HG03064 (cell line): ENCODE measurements around the gene LRRC8E.
"Not testable (repeated sequence)": the region's sequence is repeated elsewhere in the genome, so short reads cannot be mapped to it uniquely, and the experiment has no call there.

Source experiments
- ATAC-seq: cut with Tn5 transposase; IDR thresholded peaks from one replicate; pipeline ENCODE4 v1.9.1; 2021; ENCODE audit warnings: low read depth; ENCODE audit not compliant: unreplicated experiment

The LRRC8E gene

DNA sequence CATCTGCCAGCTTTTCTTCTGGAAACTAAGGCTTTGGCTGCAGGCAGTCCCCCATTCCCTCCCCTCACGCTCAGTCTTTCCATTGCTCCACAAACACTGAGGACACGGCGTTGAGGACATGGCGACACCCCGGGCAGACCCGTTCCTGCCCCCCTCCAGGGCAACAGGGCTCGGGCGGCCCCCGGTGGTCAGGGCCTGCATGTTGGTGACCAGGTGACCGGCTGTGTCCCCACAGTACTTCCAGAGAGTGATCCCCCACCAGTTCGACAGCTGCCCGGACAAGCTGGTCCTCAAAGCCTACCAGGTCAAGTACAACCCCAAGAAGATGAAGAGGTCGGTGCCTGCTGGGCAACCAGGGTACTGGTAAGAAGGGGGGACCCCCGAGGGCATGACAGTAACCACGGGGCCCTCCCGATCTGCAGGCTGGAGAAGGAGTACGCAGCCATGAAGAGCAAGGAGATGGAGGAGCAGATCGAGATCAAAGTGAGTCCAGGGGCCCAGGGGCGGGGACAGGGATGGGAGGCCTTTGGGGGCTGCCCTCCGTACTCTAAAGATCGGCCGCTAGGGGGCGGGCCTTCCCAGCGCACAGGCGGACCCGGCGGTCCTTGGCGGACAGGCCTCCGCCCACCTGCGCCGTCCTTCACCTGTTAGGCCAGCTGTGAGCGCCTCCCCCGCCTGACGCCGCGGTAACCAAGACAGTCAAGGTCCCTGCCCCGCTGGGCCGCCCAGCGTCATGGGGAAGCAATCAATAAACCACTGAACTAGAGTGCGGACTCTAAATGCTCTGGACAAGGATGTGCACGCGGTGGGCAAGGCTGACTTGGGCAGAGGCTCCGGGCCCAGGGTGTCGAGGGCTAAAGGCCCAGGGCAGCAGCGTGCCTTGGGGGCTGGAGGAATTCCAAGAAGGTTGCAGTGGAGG lies 35.2 kb upstream of the LRRC8E start:
- no peak for ATAC-seq

- no peak for ATAC-seq
Measured at GRCh38 chr19:7853770-7854128, 34.6 kb upstream of the LRRC8E start.

GRCh38 chr19:7855426-7856108 lies 32.7 kb upstream of the LRRC8E start:
- ATAC-seq: no peak

DNA sequence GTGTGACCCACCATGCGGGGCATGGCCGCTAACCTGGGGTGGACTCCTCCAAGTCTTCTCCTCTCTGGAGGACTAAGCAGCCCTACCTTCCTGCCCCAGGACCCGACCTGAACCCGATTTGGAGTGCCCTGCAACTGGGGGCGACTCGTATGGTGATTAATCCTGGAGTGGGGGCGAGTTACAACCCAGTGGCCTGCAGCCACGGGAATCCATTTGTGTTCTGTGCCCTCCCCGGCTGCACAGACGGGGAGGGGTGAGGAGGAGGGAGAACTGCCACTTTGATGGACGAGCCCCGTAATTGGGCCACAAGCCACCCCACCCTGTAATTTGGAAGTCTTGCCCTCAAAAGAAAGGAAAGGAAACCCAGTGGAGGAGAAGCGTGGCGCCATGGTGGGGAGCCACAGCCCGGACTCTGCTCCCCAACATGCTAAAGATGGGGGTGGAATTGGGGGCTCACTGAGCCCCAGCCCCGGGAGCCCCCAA lies 32.2 kb upstream of the LRRC8E start:
- ATAC-seq: no peak

DNA sequence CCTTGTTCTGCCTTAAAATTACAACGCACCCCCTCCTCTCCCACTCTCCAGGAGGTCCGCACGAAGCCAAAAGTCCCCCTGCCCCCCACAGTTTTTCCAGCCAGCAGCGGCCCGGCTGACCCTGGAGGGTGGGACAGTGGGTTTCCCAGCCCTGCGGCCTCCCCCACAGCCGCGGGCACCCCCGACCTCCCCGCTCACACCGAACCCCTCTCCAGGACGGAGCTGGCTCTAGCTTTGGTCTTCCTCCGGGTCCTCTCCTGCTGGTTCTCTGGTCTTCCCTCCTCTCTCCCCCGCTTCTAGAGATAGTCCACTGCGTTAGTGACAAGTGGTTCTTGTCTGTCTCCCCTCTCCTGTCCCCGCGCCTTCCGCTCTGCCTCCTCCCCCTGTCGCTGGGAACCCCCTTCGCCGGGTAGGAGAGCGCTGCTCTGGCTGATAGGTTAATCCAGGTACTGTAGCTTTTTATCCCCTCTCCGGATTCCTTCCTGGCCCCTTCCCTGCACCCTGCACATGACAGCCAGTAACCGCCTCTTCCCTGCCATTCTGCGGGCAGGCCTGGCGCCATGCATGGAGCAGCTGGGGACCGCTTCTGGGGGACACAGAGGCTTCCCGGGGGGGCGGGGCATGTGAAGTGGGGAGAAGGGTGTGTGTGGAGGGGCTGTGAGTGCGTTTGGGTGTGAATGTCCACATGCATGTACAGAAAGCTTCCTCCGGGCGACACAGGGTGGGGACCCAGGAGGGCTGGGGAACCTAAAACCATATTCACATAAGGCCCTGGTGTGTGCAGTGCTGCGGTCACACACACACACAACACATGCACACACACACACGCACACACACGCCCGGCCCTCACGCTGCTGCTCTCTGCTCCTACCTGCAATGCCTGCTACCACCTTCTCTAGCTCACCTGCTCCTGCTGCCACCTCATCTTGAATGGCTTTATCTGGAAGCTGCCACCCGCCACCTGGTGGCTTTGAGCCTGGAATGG lies 31.3 kb upstream of the LRRC8E start:
- no peak for ATAC-seq

- ATAC-seq: no peak
Measured at GRCh38 chr19:7857727-7858108, 30.6 kb upstream of the LRRC8E start.

DNA sequence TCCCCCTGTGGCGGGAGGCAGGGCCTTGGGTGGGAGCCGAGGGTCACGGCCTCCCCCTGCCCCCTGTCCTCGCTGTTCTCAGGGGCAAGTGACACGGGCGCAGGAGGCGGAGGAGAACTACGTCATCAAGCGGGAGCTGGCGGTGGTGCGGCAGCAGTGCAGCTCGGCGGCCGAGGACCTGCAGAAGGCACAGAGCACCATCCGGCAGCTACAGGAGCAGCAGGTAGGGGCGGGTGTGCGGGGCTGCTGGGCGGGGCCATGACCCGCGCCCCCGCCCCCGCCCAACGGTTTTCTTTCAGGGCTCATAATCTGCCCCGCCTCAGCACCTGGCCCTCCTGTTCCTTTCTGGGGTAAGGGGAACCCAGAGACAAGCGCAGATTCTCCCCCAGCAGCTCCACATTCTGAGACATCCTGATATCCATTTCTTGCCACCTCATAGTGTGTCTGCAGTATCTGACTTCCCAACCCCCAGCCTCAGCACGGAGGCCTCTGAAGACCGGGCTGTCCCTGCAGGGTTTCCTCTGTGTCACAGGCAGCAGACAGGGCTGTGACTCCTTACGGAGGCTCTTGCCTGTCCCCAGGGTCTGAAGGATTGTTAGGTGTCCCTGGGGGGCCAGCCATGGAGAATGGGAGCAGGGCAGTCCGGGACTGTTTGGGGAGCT lies 30.1 kb upstream of the LRRC8E start:
- no peak for ATAC-seq

DNA sequence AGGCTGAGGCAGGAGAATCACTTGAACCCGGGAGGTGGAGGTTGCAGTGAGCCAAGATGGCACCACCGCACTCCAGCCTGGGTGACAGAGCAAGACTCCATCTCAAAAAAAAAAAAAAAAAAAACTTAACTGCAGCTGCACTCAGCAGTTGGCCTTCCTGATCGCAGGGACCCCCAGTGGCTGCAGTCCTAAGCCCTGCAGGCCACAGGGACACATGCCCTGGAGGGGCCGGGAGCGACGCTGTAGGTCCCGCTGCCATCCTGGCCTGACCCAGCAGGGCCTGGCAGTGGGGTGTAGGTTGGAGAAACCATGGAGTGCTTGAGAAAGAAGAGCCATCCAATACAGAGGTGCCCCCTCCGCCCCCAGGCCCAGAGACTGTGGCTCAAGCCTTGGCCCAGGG lies 29.2 kb upstream of the LRRC8E start:
- ATAC-seq: not testable (repeated sequence)

DNA sequence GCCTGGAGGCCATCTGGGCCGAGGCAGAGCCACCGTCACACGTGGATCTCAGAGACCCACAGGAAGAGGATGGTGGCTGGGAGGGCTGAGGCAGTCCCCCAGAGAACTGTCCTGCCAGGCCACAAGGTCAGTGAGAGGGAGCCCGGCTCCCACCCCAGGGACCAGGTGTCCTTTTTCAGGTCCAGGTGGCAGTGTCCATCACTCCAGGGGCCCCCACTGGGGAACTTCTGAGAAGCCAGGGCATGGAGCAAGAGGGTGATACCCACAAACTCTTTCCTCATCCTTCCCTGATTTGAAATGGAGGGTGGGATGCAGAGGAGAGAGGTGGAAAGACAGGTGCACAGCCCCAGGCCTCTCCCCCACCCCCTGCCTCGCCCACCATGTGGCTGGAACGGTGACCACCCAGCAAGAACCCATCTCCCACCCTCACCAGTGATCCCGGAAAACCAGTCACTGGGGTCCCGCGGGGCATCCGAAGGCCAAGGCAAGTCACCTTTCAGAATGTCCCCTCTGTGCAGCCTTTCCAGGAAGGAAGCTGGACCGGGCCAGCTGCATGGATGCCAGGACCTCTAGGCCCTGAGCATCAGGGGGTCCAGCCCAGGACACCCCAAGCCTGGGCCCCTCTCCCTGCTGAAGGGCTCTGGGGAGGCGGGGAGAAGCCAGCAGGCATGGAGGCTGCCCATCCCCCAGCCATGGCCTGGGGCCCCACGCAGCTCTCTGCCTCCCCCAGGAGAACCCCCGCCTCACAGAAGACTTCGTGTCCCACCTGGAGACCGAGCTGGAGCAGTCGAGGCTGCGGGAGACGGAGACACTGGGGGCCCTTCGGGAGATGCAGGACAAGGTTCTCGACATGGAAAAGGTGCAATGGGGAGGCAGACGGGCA lies 28.2 kb upstream of the LRRC8E start:
- no peak for ATAC-seq

DNA sequence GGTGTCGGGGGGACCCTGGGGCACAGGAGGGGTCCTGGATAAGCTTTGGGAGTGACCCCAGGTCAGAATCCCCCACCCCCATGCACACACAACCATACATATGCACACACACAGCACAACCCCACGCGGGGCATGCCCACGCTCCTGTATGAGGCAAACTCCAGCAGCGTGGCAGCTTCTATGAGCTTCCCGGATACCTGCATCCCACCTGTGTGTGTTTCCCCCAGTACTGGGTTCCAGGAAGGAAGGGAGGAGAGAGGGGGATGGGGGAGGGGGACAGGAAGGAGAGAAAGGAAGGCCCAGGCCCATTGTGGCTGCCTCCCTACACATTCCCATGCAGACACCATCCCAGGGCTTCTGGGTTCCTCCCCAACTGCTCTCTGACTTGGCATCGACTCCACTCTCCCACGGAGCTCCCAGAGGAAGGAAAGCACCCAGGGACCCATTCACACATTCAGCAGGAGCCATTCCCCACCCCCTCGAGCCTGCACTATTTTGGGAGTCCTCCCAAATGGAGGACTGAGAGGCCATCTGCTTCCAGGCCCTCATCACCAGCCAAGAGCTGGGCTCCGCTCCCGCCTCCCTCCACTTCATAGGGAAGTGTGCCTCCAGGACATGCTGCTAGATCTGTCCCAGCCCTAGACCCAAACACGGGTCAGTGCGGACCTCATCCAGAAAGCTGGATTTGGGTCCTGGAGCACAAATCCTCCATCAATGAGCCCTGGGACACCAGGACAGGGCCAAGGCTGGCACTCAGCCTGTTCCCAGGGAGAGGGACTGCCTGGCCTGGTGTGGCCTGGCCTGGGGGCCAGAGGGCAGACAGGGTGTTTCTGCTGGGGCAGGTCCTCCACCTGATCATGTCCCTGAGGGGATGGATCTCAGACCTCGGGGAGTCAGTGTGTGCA lies 27.3 kb upstream of the LRRC8E start:
- ATAC-seq: no peak

DNA sequence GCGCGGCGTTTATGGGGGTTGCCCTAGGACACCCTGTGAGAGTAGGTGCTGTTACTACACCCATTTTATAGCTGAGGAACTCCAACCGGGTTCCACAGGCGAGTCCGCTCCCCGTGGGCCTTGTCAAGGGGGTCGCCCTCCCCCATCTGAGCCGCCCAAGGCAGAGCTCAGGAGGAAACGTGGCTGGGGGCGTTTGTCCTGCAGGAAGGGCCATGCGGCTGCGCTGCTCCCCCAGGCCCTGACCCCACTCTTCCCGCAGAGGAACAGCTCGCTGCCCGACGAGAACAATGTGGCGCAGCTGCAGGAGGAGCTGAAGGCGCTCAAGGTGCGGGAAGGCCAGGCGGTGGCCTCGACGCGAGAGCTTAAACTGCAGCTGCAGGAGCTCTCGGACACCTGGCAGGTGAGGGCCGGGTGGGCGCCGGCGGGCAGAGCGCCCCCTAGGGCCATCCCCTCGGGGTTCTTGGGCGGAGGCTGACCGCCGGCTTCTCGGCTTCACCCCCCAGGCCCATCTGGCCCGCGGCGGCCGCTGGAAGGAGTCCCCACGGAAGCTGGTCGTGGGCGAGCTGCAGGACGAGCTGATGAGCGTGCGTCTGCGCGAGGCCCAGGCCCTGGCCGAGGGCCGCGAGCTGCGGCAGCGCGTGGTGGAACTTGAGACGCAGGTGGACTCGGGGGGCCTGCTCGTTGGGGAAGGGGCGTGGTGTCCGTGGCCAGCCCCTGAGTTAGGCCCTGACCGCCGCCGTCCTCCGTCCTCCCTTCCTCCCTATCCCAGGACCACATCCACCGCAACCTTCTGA lies 26.5 kb upstream of the LRRC8E start:
- no peak for ATAC-seq

GRCh38 chr19:7862413-7862951 lies 25.8 kb upstream of the LRRC8E start:
- ATAC-seq: no peak

DNA sequence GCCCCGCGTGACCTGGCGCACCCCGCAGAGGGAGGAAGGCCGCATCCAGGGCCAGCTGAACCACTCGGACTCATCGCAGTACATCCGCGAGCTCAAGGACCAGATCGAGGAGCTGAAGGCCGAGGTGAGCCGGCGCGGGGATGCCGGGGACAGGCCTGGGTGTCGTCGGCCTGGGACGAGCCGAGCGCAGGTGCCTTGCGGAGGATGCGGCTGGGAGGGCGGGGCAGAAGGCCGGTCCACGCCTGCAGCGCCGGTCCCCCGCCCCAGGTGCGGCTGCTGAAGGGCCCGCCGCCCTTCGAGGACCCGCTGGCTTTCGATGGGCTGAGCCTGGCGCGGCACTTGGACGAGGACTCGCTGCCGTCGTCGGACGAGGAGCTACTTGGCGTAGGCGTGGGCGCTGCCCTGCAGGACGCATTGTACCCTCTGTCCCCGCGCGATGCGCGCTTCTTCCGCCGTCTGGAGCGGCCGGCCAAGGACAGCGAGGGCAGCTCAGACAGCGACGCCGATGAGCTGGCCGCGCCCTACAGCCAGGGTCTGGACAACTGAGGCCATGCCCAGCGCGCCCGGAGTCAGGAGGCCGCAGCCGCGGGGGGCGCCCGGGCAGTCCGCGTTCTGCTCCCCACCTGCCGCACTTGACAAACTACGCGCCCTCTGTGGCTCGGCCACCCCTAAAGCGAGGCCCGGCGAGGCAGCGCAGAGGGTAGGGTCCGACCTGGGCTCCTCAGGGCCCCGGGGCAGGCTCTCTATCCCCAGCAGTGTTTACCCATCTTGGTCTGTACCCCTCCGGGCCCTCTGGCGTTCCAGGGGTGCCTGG lies 24.9 kb upstream of the LRRC8E start:
- ATAC-seq: no peak

GRCh38 chr19:7863971-7864689 lies 24.2 kb upstream of the LRRC8E start:
- no peak for ATAC-seq

- ATAC-seq: no peak
Measured at GRCh38 chr19:7864690-7865074, 23.6 kb upstream of the LRRC8E start.
